LNCaP clone FGC (cell line): ENCODE data around the gene IGSF21.

Experiments used
- DNase-seq: peaks from one replicate; pipeline ENCODE4 v3.0.0-alpha.2; 2011; ENCODE audit warnings: low read depth
- H3K4me3 ChIP-seq: 2 replicates; pipeline ENCODE4 v1.5.1; 2011; ENCODE audit warnings: mild to moderate bottlenecking, low read depth, low read length, control low read depth
- TF ChIP-seq, protein P1 (sequence below): IDR thresholded peaks from 2 replicates; pipeline ENCODE4 v1.5.1; 2012; ENCODE audit warnings: mild to moderate bottlenecking; ENCODE audit not compliant: control insufficient read depth, insufficient read depth; ENCODE audit errors: extremely low read depth

The IGSF21 gene

DNA sequence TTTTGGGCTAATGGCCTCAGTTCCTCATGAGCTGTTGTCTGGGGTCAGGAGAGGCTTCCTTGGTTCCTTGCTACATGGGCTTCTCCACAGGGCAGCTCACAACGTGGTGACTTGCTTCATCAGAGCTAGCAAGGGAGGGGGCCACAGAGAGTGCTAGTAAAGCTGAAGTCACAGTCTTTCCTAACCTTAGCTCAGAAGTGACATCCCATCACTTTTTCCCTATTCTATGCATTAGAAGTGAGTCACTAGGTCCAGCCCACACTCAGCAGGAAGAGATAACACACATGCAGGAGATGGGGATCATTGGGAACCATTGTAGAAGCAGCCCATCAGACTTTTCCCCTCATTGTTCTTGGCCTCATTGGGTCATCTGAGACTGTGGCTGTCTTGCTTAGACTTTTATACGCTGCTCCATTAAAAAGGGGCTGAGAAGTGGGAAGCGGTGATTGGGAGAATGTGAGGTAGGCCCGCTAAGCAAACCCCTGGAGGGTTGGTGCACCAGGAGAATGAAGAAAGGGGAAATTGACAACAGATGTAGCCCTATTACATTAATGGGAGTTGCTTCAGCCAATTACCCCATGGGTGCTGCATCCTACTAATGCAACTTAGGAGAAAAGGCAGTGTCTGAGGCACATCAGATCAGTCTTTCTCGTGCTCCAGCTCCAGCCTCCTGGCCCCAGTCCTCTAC lies 22.1 kb upstream of the IGSF21 start:
- no peak overlapping the region for H3K4me3 ChIP-seq
- TF ChIP-seq, protein P1, sequence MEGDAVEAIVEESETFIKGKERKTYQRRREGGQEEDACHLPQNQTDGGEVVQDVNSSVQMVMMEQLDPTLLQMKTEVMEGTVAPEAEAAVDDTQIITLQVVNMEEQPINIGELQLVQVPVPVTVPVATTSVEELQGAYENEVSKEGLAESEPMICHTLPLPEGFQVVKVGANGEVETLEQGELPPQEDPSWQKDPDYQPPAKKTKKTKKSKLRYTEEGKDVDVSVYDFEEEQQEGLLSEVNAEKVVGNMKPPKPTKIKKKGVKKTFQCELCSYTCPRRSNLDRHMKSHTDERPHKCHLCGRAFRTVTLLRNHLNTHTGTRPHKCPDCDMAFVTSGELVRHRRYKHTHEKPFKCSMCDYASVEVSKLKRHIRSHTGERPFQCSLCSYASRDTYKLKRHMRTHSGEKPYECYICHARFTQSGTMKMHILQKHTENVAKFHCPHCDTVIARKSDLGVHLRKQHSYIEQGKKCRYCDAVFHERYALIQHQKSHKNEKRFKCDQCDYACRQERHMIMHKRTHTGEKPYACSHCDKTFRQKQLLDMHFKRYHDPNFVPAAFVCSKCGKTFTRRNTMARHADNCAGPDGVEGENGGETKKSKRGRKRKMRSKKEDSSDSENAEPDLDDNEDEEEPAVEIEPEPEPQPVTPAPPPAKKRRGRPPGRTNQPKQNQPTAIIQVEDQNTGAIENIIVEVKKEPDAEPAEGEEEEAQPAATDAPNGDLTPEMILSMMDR, result no peak
- DNase-seq, result no peak

DNA sequence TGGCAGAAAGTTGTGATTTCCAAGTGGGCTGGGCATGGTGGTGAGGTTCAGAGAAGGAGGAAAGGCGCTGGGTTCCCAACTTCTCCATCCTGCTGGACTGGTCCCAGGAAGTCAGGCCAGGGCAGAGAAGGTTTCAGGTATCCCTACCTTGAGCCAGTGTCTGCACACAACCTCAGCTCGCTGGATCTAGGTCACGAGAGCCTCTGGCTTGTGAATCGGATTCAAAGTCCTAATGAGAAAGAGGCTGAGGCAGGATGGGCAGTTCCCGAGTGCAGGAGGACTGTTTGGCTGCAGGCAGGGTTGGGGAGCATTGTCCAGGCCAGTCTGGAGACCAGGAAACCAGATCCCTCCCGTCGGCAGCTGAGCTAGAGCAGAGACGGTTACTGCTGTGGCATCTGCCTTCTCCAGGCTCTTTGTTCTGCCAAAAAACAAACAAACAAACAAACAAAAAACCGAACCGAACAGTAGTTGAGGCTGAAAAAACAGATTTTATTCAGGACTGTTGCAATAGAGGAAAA lies 19.5 kb upstream of the IGSF21 start:
- TF ChIP-seq, protein P1, result no peak
- DNase-seq, result no peak

DNA sequence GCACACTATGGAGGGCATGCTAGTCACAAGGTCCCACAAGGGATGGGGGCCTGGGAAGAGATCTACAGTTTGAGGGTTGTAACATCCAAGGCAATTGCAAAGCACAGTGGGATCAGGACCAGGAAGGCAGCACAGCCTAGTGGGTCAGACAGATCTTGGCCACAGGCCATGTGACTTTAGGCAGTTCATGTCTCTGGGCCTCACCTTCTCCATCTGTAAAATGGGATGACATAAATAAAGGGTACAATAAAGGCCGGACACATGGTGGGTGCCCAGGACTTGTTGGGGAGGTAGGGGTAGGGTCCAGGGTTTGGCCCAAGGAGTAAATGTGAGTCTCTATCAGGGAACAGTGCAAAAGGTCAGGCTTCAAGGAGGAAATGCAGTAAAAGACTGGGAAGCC lies 18.1 kb upstream of the IGSF21 start:
- no peak for DNase-seq
- no peak overlapping the region for H3K4me3 ChIP-seq
- TF ChIP-seq, protein P1, result no peak

More for the DNA sequence above, 19.5 kb upstream of the IGSF21 start:
- no peak overlapping the region for H3K4me3 ChIP-seq

DNA sequence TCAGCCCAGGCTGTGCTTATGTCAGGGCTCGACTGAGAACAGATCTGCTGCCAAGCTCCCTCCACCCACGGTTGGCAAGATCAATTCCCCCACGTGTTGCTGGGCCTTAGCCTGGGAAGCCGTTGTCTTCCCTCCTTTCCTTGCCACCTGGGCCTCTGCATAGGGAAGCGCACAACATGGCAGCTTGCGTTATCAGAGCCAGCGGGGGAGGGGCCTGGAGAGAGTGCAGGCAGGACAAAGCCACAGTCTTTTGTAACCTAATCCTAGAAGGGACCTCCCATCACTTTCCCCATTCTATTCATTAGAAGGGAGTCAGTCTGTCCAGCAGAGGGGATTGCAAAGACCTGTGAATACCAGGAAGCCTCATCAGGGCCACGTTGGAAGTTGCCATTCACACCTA lies 17.0 kb upstream of the IGSF21 start:
- no peak overlapping the region for H3K4me3 ChIP-seq
- DNase-seq, result no peak
- TF ChIP-seq, protein P1, result no peak

DNA sequence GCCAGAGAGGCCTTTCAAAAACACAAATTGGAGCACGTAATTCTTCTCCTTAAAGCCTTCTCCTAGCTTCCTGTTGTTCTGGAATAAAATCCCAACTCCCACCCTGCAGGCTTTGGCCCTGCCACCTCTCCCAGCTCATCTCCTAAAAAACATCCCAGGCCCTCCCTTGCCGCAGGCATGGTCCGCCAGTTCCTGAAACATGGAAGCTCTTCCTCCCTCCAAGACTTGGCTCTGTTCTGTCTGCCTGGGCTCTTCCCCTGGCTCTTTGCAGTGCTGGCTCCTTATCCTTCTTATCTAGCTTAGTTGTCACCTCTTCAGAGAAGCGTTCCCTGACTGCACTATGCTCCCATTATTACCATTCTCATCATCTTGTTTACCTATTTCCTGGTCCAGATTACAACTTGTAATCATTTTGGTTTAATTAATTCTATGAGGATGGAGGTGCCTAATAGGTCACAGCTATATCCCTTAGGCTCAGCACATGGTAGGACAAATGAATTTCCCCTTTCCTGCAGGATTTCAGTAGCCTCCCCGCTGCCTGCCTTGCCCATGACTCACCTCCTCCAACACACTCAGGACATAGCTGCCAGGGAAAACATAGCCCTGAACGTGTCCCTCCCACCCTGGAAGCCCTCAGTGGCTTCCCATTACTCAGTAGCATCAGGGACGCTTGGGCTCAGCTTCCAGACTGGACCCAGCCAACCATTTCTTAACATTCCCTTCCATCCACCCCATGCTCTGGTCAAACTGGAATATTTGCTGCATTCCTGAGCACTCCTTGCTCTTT lies 15.7 kb upstream of the IGSF21 start:
- TF ChIP-seq, protein P1, result no peak
- no peak overlapping the region for H3K4me3 ChIP-seq
- DNase-seq, result no peak

DNA sequence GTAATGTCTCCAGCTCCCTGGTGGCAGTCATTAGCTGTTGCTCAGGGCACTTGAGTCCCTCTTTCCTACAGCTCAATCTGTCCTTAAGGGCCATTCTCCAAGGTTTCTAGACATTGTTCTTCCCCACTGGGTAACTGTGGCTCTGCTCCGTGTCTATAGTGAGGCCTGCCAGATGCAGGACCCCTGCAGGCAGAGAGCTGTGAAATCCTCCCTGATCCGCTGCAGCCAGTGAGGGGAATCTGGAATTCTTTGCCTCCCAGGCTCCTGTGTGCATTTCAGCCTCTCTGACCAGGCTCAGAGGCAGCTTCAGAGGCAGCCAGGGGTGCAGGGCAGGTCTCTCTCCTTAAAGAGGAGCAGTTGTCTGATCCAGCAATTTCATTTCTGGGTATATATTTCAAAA lies 14.4 kb upstream of the IGSF21 start:
- H3K4me3 ChIP-seq, result no peak overlapping the region
- TF ChIP-seq, protein P1, result no peak
- DNase-seq, result no peak
